HG03045 (cell line): Measurements from ENCODE around the gene SERTAD1.
"Not testable (repeated sequence)": the region's sequence is repeated elsewhere in the genome, so short reads cannot be mapped to it uniquely, and the experiment has no call there.

Experiments
- ATAC-seq: cut with Tn5 transposase; IDR thresholded peaks from one replicate; pipeline ENCODE4 v1.9.1; 2021; ENCODE audit warnings: mild to moderate bottlenecking, moderate library complexity; ENCODE audit not compliant: unreplicated experiment

The SERTAD1 gene

DNA sequence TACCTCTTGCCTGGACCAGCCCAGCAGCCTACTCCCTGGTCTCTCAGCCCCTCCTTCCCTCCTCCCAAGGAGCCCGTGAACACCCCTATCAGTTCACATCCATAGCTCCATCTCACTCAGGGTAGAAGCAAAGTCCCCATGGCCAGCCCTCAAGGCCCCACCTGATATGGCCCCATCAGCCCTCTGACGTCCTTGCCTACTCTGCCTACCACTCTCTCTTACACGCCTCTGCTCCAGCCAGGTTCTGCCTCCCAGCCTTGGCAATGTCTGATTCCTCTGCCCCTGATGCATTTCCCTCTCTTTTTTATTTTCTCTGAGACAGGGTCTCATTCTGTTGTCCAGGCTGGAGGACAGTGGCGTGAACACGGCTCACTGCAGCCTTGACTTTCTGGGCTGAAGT, 26.2 kb upstream of the SERTAD1 start:
- ATAC-seq: no peak

DNA sequence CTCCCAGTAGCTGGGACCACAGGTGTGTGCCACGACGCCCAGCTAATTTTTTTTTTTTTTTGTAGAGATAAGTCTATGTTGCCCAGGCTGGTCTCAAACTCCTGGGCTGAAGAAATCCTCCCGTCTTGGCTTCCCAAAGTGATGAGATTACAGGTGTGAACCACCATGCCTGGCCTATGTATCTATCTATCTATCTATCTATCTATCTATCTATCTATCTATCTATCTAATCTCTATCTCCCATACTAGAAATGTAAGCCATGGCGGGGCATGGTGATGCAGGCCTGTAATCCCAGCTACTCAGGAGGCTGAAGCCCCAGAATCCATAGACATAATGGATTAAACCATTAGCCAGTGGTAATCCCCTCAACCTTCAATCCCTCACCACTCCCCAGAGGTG, 24.9 kb upstream of the SERTAD1 start:
- no peak for ATAC-seq

DNA sequence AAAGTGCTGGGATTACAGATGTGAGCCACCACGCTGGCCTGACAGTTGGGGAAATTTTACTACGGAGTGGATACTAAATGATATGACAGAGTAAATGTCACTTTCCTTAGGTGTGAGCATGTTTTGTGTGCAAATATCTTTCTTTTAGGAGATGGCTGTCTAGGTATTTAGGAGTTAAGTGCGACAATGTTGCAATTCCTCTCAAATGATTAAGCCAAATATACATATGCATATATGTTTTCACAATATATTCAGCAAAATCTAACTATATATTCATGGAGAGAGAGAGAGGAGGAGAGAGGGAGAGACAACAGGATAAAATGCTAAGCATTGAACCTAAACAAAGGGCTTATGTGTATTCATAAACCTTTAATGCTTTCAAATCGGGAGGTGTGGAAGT, 23.7 kb upstream of the SERTAD1 start:
- no peak for ATAC-seq

DNA sequence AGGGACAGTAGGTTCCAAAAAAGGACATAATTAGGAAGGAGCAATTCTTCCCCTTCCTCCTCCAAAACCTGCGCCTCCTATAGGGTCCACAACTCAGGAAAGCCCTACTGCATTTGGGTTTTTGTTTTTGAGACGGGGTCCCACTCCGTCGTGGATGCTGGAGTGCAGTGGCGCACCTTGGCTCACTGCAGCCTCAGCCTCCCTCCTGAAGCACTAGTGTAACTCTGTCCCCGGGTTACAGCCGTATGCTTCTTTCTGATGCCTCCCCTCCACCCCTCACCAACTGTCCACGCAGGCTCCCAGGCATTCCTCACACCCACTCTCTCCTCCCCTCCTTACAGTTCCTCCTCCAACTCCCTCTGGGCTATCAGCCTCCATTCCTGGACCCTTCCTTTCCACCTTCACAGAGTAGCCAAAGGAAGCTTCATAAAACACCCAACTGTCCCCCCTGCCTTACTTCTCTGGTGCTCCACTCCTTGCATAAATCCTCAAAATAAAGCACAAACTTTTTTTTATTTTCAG, 20.5 kb upstream of the SERTAD1 start:
- no peak for ATAC-seq

DNA sequence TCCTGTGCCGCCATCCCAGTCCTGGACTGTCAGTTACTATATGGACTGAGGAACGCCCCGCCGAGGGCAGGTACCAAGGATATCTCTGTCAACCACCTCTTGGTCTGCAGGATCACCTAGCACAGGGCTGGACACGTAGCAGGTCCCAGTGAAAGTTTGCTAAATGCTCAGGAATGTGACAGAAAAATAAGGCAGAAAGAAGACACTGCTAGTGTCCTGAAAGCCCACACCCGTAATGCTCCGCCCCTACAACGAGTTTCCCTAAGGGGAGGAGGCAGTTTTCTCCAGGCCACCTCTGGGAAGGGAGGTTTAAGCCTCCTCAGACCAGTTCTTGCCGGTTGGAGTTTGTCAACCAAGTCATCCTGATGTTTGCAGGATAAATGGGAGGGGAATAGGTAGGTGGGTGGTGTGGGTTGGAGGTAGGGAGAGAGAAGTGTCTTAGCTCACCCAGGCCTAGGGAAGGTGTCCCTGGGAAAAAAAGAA, 20.0 kb upstream of the SERTAD1 start:
- ATAC-seq: no peak

DNA sequence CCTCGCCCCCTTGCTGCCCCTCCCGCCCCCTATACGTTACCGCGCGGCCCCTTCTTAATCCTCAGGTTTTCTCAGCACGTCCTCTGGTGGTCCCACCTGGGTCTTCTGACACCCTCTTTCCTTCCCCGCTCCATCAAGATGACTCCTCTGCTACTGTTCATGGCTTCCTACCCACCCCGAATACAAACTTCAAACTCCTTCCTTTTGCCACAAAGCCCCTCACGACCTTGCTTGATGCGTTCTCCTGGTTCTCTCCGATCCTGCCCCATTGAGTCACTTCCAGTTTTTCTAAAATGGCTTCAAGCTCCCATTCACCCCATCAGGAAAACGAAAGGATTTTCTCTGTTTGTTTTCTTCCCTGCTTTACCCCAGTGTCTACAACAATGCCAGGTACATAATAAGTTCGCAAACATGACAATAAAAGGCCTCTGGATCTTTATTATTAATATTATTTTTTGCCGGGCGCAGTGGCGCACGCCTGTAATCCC, 19.1 kb upstream of the SERTAD1 start:
- ATAC-seq: no peak

DNA sequence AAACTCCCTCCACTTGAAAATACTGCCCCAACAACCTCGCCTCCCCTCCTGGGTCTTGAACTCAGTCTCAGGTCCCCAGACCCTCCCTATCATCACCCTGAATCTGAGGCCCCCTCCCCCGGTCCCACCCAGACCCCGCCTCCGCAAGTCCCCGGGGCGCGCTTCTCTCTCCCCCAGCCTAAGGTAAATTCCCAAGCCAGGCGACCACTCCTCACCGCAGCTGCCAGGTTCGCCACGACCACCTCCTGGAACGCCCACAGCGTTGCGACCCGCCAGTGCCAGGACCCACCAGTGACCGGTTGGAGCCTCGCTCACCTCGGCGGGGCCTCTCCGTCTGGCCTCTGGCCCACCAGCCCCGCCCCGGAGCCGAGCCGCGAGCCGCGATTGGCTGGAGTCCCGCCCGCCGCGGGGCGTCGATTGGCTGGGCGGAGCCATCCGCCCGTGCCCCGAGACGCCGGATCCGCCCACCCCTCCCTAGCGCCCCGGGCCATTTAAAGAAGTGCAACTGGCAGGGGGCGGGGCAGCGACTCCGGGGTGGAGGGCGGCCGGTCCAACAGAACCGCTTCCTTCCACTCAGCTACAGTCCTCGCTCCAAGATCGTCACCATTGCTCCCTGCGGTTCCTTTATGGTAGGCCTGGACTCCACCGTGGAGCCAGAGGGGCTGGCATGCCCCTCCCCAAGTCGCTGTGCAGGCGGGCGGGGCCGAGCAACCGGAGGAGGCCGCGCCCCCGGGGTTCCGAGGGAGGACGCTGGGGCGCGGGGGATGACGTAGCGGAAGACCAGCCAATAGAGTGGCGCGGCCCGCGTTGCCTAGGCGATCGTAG, 18.4 kb upstream of the SERTAD1 start, which contains the start of gene SERTAD3:
SERTAD3 (minus strand) TSS at position 336 of the 825 bp plus-strand sequence. CDS start 2,255 bp downstream, outside the sequence.
- ATAC-seq: peak; percentile 70

DNA sequence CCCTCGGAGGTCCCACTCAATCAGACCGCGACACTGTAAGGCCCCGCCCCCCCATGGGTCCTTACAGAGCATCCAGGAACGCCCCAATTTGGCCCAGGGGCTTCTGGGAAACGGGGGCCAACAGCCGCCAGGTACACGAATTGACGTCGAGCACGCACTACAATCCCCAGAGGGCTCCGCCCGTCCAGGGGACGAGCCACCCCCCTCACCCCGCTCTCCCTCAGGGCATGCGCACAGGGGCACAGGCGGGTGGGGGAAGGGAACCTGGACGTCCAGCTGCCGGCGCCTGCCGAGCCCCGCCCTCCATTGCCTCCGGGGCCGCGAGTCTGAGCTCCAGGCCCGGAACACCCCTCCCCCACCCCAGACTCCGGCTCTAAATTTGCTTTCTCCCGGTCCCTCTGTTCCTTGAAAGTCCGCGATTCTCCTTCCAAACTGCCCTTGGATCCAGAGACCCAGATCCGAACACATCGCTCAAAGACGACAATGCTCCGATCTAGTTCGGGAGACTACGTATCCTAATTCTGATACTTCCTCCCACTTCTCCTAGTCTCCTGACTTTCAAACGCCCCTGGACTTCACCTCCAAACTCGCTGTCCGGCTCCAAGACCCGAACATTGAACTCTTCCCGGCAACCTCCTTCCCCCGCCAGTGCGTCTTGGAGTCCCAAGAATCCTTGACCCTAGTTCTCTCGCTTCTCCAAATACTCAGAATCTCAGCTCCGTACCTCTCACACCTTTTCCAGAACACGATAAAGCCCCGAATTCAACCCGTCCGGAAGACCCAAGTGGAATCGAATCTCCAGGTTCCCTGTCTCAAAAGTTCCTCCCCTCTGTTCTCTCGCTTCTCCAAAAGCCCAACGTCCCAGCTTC, 17.6 kb upstream of the SERTAD1 start:
- ATAC-seq: peak; percentile 67

DNA sequence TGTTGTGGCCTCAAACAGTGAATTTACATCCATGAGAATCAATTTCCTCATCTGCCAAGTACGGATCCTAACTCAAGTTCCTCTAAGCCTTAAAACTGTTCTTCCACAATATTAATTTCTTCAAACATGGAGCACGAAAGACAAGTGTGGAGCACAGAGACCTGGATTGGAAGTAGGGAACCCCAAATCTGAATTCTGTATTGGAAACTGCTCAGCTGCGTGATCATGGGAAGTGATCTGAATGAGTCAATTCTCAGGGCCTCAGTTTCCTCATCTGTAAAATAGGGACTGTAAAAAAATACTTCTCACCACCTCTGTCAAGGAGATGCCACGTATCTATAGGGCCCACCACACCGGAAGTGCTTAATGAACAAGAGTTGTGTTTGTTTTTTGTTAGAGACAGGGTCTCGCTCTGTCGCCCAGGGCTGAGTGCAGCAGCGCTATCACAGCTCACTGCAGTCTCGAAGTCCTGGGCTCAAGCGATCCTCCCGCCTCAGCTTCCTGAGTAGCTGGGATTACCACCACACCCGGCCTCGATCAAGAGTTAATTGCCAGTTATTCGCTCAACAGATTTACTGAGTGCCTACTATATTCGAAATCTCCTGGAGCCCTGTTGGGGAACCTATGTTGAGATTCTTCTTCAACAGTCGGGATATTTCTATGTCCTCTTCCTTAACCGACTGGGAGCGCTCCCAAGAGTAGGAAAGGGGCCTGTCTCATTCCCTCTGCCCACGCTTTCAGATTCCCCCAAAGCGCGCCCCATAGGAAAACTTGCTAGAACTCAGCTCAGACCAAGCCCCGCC, 16.7 kb upstream of the SERTAD1 start:
- ATAC-seq: no peak

DNA sequence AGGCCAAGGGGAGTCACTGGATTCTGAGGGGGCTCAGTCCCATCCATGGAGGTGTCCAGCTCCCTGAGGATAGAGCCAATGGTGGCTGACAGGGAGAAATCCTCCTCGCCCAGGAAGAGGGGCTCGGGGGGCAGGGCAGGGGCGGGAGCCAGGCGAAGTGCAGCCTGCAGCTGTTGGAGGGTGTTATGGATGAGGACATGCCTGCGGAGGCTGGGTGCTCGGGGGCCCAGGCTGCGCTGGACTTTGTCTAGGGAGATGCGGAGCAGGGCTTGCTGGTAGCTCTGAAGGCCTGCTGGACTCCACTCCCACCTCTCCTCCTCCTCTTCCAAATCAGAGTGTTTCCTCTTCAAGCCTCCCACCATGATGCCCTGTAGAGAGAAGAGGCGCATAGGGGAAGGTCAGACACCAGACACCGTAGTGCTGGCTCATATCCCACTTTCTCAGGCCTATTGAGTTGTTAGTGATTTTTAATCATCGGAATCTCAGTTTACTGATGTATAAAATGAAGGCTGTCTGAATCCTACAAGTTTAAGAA, 16.0 kb upstream of the SERTAD1 start:
- ATAC-seq: no peak

DNA sequence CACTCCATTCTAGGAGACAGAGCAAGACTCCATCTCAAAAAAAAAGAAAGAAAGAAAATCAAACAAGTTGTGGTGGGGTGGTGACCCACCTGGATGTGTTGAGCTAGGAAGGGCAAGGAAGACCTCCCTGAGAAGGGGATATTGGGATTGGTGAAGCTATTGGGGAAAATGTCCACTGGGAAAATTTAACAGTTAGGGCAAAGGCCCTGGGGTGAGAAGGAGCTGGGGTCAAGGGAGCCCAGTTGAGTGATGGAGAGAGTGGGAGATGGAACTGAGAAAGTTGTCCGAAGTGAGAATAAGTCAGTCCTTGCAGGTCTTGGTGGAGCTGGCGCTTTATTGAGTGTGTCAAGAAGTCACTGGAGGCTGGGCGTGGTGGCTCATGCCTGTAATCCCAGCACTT, 12.5 kb upstream of the SERTAD1 start:
- no peak for ATAC-seq

DNA sequence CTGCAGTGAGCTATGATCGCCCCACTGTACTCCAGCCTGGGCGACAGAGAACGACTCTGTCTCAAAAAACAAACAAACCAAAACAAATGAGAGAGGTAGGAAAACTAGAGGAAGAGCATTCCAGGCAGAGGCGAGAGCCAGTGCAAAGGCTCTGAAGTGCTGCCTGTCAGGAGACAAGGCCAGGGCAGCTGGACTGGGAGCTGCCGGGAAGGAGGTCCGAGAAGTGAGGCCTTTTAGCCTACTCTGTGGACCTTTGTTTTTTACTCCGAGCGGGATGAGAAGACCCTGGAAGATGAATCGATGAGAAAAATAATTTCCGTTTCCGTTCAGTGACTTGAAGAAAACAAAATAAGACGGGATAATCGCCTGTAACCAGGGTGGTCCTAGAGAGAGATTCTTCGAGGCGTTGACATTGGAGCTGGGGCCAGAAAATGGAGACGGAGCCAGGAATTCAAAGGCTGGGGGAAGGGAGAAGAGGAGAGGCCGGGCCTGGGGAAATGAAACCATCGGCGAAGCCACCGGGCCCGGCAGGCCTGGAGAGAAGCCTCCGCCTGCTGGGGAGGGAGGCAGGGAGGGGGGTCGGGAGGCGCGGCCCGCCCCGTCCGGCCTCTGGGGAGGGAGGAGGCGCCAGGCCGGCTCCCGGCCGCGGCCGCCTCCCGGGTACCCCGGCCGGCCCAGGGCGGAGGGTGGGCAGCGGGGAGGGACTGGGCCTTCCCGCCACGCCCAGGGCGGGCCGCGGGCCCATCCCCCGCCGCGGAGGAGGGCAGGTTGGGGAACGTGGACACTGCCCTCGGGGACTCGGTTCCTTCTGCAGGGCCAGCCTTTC, 7.8 kb upstream of the SERTAD1 start:
- ATAC-seq: peak; percentile 54

DNA sequence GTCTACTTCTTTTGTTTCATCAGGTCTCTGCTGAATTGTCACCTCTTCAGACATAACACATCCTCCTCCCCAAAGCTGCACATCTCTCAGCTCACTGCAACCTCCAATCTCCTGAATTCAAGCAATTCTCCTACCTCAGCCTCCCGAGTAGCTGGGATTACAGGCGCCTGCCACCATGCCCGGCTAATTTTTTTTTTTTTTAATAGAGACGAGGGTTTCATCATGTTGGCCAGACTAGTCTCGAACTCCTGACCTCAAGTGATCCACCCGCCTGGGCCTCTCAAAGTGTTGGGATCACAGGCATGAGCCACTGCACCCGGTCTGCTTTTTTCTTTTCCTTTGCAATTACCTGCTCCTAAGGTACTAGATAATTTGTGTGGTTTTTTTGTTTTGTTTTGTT, 7.0 kb upstream of the SERTAD1 start:
- ATAC-seq: not testable (repeated sequence)

DNA sequence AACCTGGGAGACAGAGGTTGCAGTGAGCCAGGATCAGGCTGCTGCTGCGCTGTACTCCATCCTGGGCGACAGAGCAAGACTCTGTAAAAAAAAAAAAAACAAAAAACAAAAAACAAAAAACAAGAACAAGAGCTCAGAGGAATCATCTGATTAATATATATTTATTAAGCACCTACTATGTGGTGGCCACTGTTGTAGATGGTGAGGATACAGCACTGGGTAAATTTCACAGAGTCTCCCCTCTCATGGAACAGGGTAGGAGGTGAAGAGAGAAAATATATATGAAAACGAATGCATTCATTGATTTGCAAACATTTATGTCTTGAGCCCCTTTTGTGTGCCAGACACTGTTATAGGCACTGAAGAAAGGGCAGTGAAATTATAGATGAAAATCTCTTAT, 5.9 kb upstream of the SERTAD1 start:
- ATAC-seq: no peak

DNA sequence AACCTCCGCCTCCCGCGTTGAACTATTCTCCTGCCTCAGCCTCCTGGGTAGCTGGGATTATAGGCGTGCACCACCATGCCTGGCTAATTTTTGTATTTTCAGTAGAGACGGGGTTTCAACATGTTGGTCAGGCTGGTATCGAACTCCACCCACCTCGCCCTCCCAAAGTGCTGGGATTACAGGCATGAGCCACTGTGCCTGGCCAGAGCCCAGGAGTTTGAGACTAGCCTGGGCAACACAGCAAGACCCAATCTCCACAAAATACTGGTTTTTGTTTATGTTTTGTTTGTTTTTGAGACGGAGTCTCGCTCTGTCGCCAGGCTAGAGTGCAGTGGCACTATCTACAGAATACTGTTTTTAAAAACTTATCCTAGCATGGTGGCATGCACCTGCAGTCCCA, 4.5 kb upstream of the SERTAD1 start:
- not testable (repeated sequence) for ATAC-seq

DNA sequence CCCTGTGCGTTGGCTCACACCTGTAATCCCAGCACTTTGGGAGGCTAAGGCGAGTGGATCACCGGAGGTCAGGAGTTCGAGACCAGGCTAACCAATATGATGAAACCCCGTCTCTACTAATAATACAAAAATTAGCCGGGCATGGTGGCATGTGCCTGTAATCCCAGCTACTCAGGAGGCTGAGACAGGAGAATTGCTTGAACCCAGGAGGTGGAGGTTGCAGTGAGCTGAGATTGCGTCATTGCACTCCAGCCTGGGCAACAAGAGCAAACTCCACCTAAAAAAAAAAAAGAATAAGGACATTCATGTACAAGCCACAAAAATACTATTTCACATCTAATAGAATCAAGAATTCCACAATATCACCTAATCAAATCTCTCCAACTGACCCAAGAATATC, 2.4 kb upstream of the SERTAD1 start:
- ATAC-seq: not testable (repeated sequence)

DNA sequence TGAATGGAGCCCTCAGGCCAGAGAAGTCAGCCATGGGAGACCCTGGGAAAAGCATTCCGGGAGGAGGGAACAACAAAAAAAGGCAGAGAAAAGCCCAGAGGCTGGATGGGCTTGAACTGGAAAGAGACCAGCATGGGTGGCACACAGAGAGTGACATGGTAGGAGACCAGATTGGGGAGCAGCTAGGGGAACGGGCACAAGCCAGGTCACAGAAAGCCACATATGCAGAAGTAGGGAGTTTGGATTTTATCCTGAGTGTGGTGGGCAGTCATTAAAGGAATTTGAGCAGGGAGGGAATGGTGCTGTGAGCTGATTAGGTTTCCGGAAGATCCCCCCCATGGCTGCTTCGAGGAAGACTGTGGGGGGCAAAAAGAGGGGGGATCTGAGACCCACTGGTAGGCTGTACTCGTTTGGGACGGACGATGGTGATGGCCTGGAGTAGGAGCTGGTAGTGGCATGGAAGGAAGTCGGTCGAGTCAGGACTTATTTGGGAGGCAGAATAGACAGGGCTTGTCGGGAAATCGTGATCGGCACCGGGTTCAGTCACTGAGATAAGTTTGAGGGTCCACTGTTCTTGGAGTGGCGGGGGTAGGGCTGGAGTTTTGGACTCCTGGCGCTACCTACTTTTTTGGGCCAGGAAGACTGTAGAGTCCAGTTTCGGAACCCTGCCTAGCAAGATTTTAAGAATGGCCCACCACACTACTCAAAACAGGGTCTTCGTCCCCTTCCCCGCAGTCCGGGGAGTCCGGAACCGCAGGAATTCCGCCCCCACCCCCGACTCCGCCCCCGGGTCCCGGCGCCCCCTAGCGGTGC, 949 bp downstream of the SERTAD1 start:
- ATAC-seq: no peak

DNA sequence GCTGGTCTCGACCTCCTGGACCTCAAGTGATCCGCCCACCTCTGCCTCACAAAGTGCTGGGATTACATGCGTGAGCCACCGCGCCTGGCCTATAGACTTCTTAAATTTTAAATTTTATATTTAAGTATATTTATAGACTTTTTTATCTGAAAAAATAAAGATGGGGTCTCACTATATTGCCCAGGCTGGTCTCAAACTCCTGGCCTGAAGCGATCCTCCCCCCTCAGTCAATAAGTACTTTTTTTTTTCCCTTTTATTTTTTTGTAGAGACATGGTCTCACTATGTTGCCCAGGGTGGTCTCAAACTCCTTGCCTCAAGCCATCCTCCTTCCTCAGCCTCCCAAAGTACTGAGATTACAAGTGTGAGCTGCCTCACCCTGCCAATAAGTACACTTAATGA, 1.9 kb downstream of the SERTAD1 start:
- no peak for ATAC-seq
